ENCODE data around the gene KRT86. TPM values are rescaled to one million over a fixed set of nuclear protein-coding genes. Genes with fewer than 3 reads are reported as not detected.
"Not testable (repeated sequence)": the region's sequence is repeated elsewhere in the genome, so short reads cannot be mapped to it uniquely, and the experiment has no call there.

KRT86 gene
- total RNA-seq, 1 experiment from 2014 or later, result not detected

- in situ Hi-C loops (cut with HindIII; ENCODE audit: low sequenced_read_pairs), result no loop called here
- DNase-seq (ENCODE audit: low spot score), result no peak
These were observed 32.3 kb downstream of the KRT86 start for GRCh38 chr12:52306731-52307130.

GRCh38 chr12:52307836-52308805 lies 33.7 kb downstream of the KRT86 start:
- DNase-seq (ENCODE audit: low spot score), result peak; percentile 77
- in situ Hi-C loops (cut with HindIII; ENCODE audit: low sequenced_read_pairs), result no loop called here

- in situ Hi-C loops (cut with HindIII; ENCODE audit: low sequenced_read_pairs), result no loop called here
- DNase-seq (ENCODE audit: low spot score), result no peak
These were observed 34.5 kb downstream of the KRT86 start for GRCh38 chr12:52308806-52309425.

GRCh38 chr12:52310622-52311284 lies 36.3 kb downstream of the KRT86 start:
- in situ Hi-C loops (cut with HindIII; ENCODE audit: low sequenced_read_pairs), result no loop called here
- DNase-seq (ENCODE audit: low spot score), result no peak

GRCh38 chr12:52311285-52311648 lies 36.8 kb downstream of the KRT86 start:
- in situ Hi-C loops (cut with HindIII; ENCODE audit: low sequenced_read_pairs), result no loop called here
- DNase-seq (ENCODE audit: low spot score), result no peak

GRCh38 chr12:52312086-52312485 lies 37.6 kb downstream of the KRT86 start:
- no peak for DNase-seq (ENCODE audit: low spot score)

GRCh38 chr12:52313461-52313860 lies 39.0 kb downstream of the KRT86 start:
- in situ Hi-C loops (cut with HindIII; ENCODE audit: low sequenced_read_pairs), result no loop called here
- DNase-seq (ENCODE audit: low spot score), result no peak

More at GRCh38 chr12:52312086-52312485, 37.6 kb downstream of the KRT86 start:
- in situ Hi-C loops (cut with HindIII; ENCODE audit: low sequenced_read_pairs), result no loop called here

- DNase-seq (ENCODE audit: low spot score), result no peak
- in situ Hi-C loops (cut with HindIII; ENCODE audit: low sequenced_read_pairs), result no loop called here
These were observed 39.5 kb downstream of the KRT86 start for GRCh38 chr12:52313926-52314325.

GRCh38 chr12:52314511-52314910 lies 40.1 kb downstream of the KRT86 start:
- no peak for DNase-seq (ENCODE audit: low spot score)
- in situ Hi-C loops (cut with HindIII; ENCODE audit: low sequenced_read_pairs), result no loop called here

- in situ Hi-C loops (cut with HindIII; ENCODE audit: low sequenced_read_pairs); DNase-seq (ENCODE audit: low spot score): not testable (repeated sequence)
These were observed 41.3 kb downstream of the KRT86 start for GRCh38 chr12:52315721-52316120.

- in situ Hi-C loops (cut with HindIII; ENCODE audit: low sequenced_read_pairs), result no loop called here
- DNase-seq (ENCODE audit: low spot score), result no peak
These were observed 41.8 kb downstream of the KRT86 start for GRCh38 chr12:52316290-52316689.

- in situ Hi-C loops (cut with HindIII; ENCODE audit: low sequenced_read_pairs), result no loop called here
- no peak for DNase-seq (ENCODE audit: low spot score)
These were observed 42.3 kb downstream of the KRT86 start for GRCh38 chr12:52316701-52317100.

- DNase-seq (ENCODE audit: low spot score), result no peak
- in situ Hi-C loops (cut with HindIII; ENCODE audit: low sequenced_read_pairs), result no loop called here
These were observed 43.1 kb downstream of the KRT86 start for GRCh38 chr12:52317468-52318052.

GRCh38 chr12:52318241-52318990 lies 44.0 kb downstream of the KRT86 start:
- no peak for DNase-seq (ENCODE audit: low spot score)
- in situ Hi-C loops (cut with HindIII; ENCODE audit: low sequenced_read_pairs), result no loop called here

GRCh38 chr12:52319097-52319496 lies 44.7 kb downstream of the KRT86 start:
- in situ Hi-C loops (cut with HindIII; ENCODE audit: low sequenced_read_pairs), result no loop called here
- no peak for DNase-seq (ENCODE audit: low spot score)

- in situ Hi-C loops (cut with HindIII; ENCODE audit: low sequenced_read_pairs), result no loop called here
- DNase-seq (ENCODE audit: low spot score), result no peak
These were observed 46.4 kb downstream of the KRT86 start, which contains the start of gene KRT83 for GRCh38 chr12:52320784-52321400. Gene KRT83, minus strand, starts transcription at chr12:52321398. Its CDS starts 63 bp downstream, at chr12:52321335.

- no peak for DNase-seq (ENCODE audit: low spot score)
- in situ Hi-C loops (cut with HindIII; ENCODE audit: low sequenced_read_pairs), result no loop called here
These were observed 47.0 kb downstream of the KRT86 start for GRCh38 chr12:52321418-52321817.

- in situ Hi-C loops (cut with HindIII; ENCODE audit: low sequenced_read_pairs), result no loop called here
- DNase-seq (ENCODE audit: low spot score), result no peak
These were observed 47.6 kb downstream of the KRT86 start for GRCh38 chr12:52322069-52322468.
